Measurements from ENCODE around the gene QPRT.
"Not testable (repeated sequence)": the region's sequence is repeated elsewhere in the genome, so short reads cannot be mapped to it uniquely, and the experiment has no call there.

QPRT gene

DNA sequence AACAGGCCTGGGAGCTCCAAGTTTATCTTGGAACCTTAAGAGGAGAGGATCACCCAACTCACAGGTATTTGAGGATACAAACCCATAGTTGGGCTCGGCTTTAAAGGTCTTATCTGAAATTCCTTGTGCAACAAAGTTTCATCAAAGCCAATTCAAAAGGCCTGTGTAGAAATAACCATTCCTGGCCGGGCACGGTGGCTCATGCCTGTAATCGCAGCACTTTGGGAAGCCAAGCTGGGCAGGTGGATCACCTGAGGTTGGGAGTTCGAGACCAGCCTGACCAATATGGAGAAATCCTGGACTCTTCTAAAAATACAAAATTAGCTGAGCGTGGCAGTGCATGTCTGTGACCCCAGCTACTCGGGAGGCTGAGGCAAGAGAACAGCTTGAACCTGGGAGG, 38.1 kb downstream of the QPRT start:
- DNase-seq, result no peak

DNA sequence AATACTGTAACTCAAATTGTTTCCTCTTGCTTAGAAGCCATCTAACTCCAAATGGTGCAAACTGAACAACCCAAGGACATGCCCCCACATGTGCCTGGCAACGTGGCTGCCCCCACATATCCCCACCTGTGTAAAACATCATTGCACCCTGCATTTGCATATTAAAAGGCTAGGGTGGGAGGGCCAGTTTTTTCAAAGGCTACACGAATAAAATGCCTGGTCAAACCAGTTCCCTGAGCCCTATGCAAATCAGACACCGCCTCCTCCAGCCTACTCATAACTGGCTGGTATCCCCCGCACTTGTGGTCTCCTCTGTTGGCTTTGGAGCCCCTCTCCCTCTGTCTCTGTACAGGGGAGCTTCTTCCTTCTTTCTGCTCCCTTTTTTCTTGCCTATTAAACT, 40.1 kb downstream of the QPRT start:
- no peak for DNase-seq

DNA sequence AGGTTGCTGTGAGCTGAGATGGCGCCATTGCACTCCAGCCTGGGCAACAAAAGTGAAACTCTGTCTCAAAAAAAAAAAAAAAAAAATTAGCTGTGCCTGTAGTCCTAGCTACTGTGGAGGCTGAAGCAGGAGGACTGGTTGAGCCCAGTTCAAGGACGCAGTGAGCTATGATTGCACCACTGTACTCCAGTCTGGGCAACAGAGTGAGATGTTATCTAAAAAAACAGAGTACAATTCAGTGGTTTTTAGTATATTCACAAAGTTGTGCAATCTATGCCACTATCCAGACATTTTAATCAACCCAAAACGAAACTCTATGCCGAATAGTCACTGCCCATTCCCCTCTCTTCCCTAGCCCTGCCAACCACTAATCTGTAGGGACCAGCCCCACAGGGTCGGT, 41.7 kb downstream of the QPRT start:
- DNase-seq, result no peak

DNA sequence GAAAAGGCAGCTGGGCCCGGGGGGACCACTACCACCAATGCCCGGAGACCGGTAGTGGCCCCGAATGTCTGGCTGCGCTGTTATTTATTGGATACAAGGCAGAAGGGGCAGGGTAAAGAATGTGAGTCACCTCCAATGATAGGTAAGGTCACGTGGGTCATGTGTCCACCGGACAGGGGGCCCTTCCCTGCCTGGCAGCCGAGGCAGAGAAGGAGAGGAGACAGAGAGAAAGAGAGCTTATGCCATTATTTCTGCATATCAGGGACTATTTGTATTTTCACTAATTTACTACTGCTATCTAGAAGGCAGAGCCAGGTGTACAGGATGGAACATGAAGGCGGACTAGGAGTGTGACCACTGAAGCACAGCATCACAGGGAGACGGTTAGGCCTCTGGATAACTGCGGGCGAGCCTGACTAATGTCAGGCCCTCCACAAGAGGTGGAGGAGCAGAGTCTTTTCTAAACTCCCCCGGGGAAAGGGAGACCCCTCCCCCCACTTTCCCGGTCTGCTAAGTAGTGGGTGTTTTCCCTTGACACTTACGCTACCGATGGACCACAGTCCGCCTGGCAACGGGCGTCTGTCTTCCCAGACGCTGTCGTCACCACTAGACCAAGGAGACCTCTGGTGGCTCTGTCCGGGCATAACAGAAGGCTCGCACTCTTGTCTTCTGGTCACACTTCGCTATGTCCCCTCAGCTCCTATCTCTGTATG, 42.3 kb downstream of the QPRT start:
- peak in 41 of 51 donors; percentile 4 to 81 (median 53) for DNase-seq

DNA sequence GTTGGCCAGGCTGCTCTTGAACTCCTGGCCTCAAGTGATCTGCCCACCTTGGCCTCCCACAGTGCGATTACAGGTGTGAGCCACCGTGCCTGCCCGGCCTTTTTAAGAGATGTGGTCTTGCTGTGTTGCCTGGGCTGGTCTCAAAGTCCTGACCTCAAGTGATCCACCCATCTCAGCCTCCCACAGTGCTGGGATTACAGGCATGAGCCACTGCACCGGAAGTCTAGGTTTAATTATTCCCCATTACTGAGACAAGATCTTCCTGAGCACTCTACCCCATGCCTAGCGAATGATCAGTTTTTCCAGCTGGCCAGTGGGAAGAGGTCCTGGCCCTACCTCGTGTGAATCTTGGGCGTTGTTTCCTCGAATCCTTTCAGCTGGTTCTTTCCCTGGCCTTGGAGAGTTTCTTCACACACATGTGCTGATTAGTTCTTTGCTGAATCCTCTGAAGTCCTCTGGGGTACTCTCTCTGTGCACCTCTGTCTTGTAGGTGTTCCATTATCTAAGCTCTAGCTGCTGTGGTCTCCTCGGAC, 47.9 kb downstream of the QPRT start:
- DNase-seq, result no peak

DNA sequence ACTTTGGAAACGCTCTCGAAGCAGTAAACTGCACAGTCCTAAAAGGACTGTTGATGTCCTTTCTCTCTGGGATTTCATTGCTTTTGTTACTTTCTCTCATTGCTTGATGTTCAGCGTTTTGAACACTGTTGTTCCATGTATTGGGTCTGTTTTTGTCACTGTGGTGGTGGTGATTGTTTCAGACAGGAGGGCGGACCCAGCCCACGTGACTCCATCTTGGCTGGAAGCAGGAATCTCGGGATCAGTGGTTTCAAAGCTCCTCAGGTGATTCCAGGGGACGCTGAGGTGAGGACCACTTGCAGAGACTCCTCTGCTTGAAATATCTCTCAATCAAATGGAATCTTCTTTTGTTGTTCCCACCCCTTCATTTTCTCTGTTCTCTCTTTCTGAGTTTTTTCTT, 48.5 kb downstream of the QPRT start:
- no peak for DNase-seq

DNA sequence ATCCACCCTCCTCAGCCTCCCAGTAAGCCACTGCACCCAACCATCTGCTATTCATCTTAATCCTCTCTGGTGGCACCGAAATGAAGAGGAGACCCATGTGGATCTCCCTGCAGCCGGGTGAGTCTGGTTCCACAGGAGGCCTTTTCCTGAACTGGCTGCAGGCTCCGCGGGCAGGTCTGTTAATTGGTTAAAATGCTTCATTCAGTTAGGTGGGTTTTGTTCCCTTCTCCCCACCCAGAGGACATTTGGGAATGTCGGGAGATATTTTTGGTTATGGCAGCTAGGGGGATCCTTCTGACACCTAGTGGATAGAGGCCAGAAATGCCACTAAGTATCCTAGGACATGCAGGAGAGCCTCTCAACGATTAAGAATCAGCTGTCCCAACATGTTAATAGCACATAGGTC, 50.1 kb downstream of the QPRT start:
- peak in 3 of 51 donors; percentile 12 to 43 (median 12) for DNase-seq

DNA sequence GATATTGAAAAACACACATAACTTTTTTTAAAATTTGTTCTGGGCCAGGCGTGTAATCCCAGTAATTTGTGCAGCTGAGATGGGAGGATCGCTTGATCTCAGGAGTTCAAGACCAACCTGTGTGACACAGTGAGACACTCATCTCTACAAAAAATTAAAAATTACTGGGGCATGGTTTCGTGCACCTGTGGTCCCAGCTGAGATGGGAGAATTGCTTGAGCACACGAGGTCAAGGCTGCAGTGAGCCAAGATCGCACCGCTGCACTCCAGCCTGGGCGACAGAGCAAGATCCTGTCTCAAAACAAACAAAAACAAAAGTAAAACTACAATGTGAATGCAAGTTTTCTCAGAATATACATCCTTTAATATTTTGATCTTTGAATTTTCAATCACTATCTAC, 51.7 kb downstream of the QPRT start:
- DNase-seq, result no peak

DNA sequence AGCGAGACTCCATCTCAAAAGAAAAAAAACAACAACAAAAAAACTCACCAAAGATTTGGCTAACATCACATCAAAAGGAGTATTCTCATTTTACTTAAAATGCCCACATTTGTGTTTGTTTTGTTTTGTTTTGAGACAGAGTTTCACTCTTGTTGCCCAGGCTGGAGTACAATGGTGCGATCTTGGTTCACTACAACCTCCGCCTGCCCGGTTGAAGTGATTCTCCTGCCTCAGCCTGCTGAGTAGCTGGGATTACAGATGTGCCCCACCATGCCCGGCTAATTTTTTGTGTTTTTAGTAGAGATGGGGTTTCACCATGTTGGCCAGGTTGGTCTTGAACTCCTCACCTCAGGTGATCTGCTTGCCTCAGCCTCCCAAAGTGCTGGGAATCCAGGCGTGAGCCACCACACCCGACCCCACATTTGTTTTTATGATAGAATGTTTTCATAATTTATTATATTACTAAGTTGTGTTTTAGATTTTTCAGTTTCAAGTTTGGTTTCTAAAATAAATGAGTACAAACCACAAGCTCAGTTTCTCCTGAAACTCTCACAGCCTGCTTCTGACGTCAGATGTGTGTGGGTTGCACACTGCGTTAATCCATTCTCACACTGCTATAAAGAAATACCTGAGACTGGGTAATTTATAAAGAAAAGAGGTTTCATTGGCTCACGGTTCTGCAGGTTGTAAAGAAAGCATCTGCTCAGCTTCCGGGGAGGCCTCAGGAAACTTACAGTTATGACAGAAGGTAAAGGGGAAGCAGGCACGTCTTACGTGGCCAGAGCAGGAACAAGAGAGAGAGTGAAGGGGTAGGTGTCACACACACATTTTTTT, 53.0 kb downstream of the QPRT start:
- DNase-seq, result not testable (repeated sequence)

DNA sequence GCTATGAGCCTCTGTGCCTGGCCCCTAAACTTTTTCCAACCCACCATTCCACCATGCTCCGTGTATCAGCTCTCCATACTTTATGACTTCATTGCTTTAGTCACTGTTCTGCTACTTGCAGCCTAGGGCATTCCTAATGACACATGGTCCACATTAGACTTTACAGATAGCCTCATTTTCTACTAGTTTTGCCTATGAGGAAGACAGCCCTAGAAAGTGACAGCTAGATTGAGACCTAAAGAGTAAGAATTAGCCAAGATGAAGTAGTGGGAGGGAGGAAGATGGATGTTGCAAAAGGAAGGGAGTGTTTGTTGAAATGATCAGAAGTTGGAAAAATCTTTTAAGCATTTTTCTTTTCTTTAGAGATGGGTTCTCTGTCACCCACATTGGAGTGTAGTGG, 55.8 kb downstream of the QPRT start:
- DNase-seq, result no peak

DNA sequence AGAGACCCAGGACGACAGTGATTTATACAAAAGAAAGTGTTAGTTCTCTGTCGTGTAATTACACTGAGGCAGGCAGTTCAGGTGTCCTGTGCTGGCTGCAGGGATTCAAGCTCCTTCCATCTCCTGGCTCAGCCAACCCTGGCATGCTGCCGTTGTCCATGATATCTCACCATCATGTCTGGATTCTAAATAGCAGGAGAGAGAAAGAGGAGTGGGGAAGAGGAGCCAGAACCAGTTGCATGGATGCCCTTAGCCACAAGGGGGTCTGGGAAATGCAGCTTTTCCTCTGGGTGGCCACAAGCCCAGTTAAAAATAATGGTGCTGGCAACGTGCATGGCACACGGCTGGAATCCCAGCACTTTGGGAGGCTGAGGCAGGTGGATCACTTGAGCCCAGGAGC, 57.1 kb downstream of the QPRT start:
- DNase-seq, result no peak

DNA sequence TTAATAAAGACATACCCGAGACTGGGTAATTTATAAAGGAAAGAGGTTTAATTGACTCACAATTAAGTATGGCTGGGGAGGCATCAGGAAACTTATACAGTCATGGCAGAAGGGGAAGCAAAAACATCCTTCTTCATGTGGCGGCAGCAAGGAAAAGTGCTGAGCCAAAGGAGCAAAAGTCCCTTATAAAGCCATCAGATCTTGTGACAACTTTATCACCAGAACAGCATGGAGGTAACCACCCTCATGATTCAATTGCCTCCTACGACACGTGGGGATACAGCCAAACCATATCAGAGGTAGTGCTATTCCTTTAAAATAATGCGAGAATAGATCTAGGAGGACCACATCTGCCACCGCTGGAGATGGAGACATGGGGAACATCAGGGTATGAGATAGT, 57.8 kb downstream of the QPRT start:
- no peak for DNase-seq

DNA sequence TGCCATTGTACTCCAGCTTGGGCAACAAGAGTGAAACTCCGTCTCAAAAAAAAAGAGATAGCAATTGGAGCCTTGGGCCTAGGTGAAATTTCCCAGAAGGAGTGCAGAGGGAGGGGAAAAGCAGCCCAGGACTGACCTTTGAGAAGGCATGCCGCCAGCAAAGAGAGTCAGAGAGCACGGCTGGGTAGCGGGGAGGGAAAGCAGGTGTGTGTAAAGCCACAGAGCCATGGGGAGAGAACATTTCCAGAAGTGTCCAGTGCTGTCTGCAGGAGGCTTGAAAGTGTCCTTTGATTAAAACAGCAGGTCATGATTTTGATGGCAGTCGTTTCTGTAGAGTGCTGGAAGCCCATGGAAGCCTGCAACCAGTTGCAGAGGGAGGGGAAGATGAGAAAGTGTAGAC, 58.7 kb downstream of the QPRT start:
- no peak for DNase-seq

DNA sequence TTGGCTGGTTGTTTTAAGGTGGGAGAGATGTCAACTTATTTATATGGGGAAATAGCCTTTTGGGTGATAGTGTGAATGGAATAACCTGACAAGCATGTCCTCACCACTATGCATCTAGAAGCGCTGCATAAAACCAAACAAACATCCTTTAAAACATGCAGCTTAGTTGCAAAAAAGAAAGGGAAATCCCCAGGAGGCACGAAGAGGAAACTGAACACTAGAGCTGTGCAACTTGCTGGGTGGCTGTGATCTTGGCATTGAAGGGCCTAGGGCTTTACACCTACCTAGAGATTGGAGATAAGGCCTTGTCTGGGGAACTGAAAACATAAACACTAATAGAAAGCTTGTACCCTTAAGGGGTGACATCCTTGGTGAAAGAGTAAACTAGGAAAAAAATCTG, 59.5 kb downstream of the QPRT start:
- DNase-seq, result no peak

DNA sequence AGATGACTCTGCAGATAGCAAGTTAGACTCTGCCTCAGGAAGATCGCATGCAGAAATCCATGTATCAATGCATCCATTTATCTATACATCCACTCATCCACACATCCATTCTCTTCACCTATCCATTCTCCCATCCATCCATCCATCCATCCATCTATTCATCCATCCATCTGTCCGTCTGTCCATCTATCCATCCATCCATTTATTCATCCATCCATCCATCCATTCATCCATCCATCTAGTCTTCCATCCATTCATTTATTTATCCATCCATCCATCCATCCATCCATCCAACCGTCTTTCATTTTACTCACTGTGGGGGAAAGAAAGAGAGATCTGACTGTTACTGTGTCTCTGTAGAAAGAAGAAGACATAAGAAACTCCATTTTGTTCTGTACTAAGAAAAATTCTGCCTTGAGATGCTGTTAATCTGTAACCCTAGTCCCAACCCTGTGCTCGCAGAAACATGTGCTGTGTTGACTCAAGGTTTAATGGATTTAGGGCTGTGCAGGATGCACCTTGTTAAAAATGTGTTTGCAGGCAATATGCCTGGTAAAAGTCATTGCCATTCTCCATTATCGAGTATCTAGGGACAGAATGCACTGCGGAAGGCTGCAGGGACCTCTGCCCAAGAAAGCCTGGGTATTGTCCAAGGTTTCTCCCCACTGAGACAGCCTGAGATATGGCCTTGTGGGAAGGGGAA, 61.1 kb downstream of the QPRT start:
- not testable (repeated sequence) for DNase-seq

DNA sequence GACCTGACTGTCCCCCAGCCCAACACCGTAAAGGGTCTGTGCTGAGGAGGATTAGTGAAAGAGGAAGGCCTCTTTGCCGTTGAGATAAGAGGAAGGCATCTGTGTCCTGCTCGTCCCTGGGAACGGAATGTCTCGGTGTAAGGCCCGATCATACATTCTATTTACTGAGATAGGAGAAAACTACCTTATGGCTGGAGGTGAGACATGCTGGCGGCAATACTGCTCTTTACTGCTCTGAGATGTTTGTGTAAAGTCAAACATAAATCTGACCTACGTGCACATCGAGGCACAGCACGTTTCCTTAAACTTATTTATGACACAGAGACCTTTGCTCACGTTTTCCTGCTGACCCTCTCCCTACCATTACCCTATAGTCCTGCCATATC, 61.6 kb downstream of the QPRT start:
- DNase-seq, result not testable (repeated sequence)

DNA sequence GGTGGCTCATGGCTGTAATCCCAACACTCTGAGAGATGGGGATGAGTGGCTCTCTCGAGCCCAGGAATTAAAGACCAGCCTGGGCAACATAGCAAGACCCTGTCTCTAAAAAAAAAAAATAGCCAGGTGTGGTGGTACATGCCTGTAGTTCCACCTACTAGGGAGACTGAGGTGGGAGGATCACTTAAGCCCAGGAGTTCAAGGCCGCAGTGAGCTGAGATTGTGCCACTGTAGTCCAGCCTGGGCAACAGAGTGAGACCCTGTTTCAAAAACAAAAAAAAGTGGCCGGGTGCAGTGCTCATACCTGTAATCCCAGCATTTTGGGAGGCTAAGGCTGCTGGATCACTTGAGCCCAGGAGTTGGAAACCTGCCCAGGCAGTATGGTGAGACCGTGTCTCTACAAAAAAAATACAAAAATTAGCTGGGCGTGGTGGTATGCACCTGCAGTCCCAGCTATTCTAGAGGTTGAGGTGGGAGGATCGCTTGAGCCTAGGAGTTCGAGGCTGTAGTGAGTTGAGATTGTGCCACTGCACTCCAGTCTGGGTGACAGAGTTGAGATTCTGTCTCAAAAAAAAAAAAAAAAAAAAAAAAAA, 63.8 kb downstream of the QPRT start:
- DNase-seq, result no peak

DNA sequence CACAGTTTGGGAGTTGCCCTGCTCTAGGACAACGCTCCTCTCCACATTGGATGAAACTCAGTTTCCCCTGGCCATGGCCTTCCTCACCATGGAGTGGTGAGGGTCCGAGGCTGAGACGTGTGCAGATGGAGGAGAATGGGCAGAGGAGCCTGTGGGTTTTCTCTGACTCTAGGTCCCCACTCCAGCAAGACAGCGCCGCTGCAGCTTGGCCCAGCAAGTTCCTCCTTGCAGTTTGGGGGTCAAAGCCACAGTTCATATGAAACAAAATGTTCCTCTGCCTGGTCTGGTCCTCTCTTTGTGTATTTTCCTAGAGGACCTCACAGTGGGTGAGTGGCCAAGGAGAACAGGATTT, 64.5 kb downstream of the QPRT start:
- no peak for DNase-seq

DNA sequence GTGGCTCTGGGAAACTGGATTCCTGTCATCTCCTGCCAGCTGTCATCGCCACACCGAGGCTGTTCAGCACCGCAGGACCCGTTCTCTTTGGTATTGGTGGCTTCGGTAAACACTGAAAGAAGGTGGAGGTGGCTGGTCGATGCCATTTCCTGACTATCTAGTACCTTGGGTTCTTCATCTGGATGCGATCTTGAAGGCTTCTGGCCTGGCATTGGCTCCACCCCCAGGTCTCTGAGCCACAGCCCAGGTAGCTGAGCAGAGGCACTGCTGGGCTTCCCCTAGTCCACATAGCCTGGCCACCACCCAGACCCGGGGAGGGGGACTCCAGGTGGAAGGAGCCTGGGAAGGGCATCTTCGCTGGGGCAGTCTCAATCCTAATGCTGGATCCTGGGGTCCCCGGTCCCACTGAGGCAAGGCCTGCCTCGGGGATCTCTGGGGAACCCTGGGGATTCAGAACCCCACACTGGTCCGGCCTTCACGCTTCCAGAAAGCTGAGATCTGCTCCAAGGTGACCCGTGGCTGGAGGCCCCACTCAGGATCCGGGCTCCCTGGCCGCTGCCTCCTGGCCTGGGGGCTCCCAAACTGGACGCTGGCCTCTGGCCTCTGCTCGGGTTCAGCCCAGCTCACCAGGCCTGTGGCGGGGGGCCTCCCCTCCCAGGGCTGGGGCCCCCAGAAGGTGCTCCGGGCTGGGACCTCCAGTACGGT, 65.0 kb downstream of the QPRT start:
- no peak for DNase-seq

DNA sequence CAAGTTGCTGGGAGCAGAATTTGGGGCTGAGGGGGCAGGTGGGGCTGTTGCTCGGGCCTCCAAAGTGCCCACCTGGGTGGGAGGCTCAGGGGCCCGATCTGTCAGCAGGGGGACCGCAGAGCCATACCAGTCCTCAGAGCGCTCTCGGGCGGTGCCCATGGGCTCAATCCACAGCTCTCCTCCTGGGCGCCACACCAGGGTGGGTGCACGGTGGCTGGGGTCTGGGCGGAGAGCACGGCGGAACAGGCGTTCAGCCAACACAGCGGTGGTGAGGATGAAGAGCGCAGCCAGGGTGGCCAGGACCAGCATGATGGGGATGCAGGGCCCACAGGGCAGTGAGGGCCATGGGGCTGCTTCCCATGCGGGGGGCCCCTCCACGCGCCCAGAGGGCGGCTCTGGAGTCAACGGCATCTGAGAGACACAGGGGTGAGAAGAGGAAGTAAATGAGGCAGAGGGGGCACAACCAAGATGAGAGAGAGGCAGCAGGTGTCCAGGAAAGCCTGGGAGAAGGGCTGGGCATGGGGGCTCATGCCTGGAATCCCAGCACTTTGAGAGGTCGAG, 65.6 kb downstream of the QPRT start:
- no peak for DNase-seq

Measured in hypothalamus (tissue), 51 donors.